Osteoblast (primary cell): Measurements from ENCODE around the gene TMEM38B. TPM values are rescaled to one million over a fixed set of nuclear protein-coding genes. Genes with fewer than 3 reads are reported as not detected.

Experiments
- DNase-seq: peaks from one replicate; pipeline ENCODE4 v3.0.0; 2011; ENCODE audit warnings: low spot score, mixed read lengths; ENCODE audit not compliant: insufficient read length; ENCODE audit errors: missing footprints
- H2AFZ ChIP-seq: 2 replicates; pipeline ENCODE4 v1.6.0; 2011; ENCODE audit warnings: mild to moderate bottlenecking, low read length
- H3K27ac ChIP-seq: 2 replicates; pipeline ENCODE4 v1.5.1; 2011; ENCODE audit warnings: mild to moderate bottlenecking, low read depth, low read length, moderate library complexity
- H3K27me3 ChIP-seq: 2 replicates; pipeline ENCODE4 v1.6.0; 2012; ENCODE audit warnings: mild to moderate bottlenecking, control low read depth, inconsistent platforms, low read length, moderate library complexity; ENCODE audit not compliant: insufficient read depth
- H3K36me3 ChIP-seq: 2 replicates; pipeline ENCODE4 v1.5.1; 2011; ENCODE audit warnings: mild to moderate bottlenecking, low read length, control low read depth, moderate library complexity; ENCODE audit not compliant: insufficient read depth
- H3K4me1 ChIP-seq: 2 replicates; pipeline ENCODE4 v1.5.1; 2011; ENCODE audit warnings: mild to moderate bottlenecking, low read length, control low read depth, moderate library complexity; ENCODE audit not compliant: insufficient read depth
- H3K4me2 ChIP-seq: 2 replicates; pipeline ENCODE4 v1.6.0; 2011; ENCODE audit warnings: mild to moderate bottlenecking, low read length; ENCODE audit not compliant: insufficient read depth
- H3K4me3 ChIP-seq: fragments of 200-600 bp; sonication (generic); 3 replicates; pipeline ENCODE4 v1.5.1; 2012; ENCODE audit warnings: mild to moderate bottlenecking, low read length, inconsistent platforms; ENCODE audit not compliant: insufficient read depth
- H3K79me2 ChIP-seq: 2 replicates; pipeline ENCODE4 v1.6.0; 2012; ENCODE audit warnings: mild to moderate bottlenecking, low read length, control low read depth, inconsistent platforms; ENCODE audit not compliant: insufficient read depth
- H3K9me3 ChIP-seq: 2 replicates; pipeline ENCODE4 v1.5.1; 2011; ENCODE audit warnings: low read depth, low read length, control low read depth
- H4K20me1 ChIP-seq: 2 replicates; pipeline ENCODE4 v1.6.0; 2012; ENCODE audit warnings: mild to moderate bottlenecking, low read length, control low read depth; ENCODE audit not compliant: insufficient read depth
- CTCF ChIP-seq: IDR thresholded peaks from 2 replicates; pipeline ENCODE4 v1.5.1; 2011; ENCODE audit warnings: mild to moderate bottlenecking, low read depth, low read length, moderate library complexity; ENCODE audit errors: extremely low read depth
- total RNA-seq: library from RNA; depleted of rRNA; stranded (reverse); fragments of >200 nt; gene quantifications from 2 replicates; pipeline ENCODE4 v1.2.3, GENCODE V29; 2012

TMEM38B gene
- total RNA-seq, 1 donor, result 22.4 TPM

GRCh38 chr9:105651806-105652205 is 42.5 kb upstream of the TMEM38B start:
- TF ChIP-seq CTCF, result no peak
- peak; percentile 72 for DNase-seq
- no peaks in the 10 kb centered on the region for H3K79me2 ChIP-seq
- no peaks in the 10 kb centered on the region for H3K4me1 ChIP-seq
- H3K4me3 ChIP-seq, result no peak overlapping the region
- H3K27me3 ChIP-seq, result peaks cover 15% of the 10 kb centered on the region
- no peak overlapping the region for H3K27ac ChIP-seq
- H4K20me1 ChIP-seq, result no peaks in the 10 kb centered on the region
- H3K9me3 ChIP-seq, result no peaks in the 10 kb centered on the region
- H3K4me2 ChIP-seq, result no peak overlapping the region
- no peaks in the 10 kb centered on the region for H3K36me3 ChIP-seq
- H2AFZ ChIP-seq, result no peak overlapping the region

GRCh38 chr9:105656131-105656921 is 38.0 kb upstream of the TMEM38B start:
- DNase-seq, result peak; percentile 79
- H3K4me1 ChIP-seq, result no peaks in the 10 kb centered on the region
- H2AFZ ChIP-seq, result peak overlapping the region; percentile 65
- peaks cover 18% of the 10 kb centered on the region for H3K27me3 ChIP-seq
- peak overlapping the region; percentile 80 for H3K4me2 ChIP-seq
- no peaks in the 10 kb centered on the region for H4K20me1 ChIP-seq
- H3K36me3 ChIP-seq, result no peaks in the 10 kb centered on the region
- H3K9me3 ChIP-seq, result no peaks in the 10 kb centered on the region
- TF ChIP-seq CTCF, result no peak
- H3K79me2 ChIP-seq, result no peaks in the 10 kb centered on the region
- H3K27ac ChIP-seq, result no peak overlapping the region
- H3K4me3 ChIP-seq, result peak overlapping the region; percentile 67

- Histone ChIP-seq H3K4me1 (no peaks in the 10 kb centered on the region), H3K27ac (no peak overlapping the region), H2AFZ (no peak overlapping the region), H3K9me3 (no peaks in the 10 kb centered on the region), H3K79me2 (no peaks in the 10 kb centered on the region), H4K20me1 (no peaks in the 10 kb centered on the region), H3K4me2 (no peak overlapping the region), H3K27me3 (peaks cover 18% of the 10 kb centered on the region), H3K4me3 (no peak overlapping the region), H3K36me3 (no peaks in the 10 kb centered on the region)
- no peak for TF ChIP-seq CTCF
- no peak for DNase-seq
Measured at GRCh38 chr9:105658351-105658750, 36.0 kb upstream of the TMEM38B start.

GRCh38 chr9:105661011-105661410 is 33.3 kb upstream of the TMEM38B start:
- no peak overlapping the region for H3K27ac ChIP-seq
- no peaks in the 10 kb centered on the region for H3K9me3 ChIP-seq
- H3K27me3 ChIP-seq, result peaks cover 7% of the 10 kb centered on the region
- no peaks in the 10 kb centered on the region for H3K79me2 ChIP-seq
- no peak overlapping the region for H3K4me2 ChIP-seq
- H3K36me3 ChIP-seq, result no peaks in the 10 kb centered on the region
- no peaks in the 10 kb centered on the region for H3K4me1 ChIP-seq
- no peak for TF ChIP-seq CTCF
- H3K4me3 ChIP-seq, result no peak overlapping the region
- H2AFZ ChIP-seq, result no peak overlapping the region
- no peak for DNase-seq
- H4K20me1 ChIP-seq, result no peaks in the 10 kb centered on the region
